Vagina (tissue), 2 donors: Measurements from ENCODE around the gene KIF5A. TPM values are rescaled to one million over a fixed set of nuclear protein-coding genes. Genes with fewer than 3 reads are reported as not detected.
"Not testable (repeated sequence)": the region's sequence is repeated elsewhere in the genome, so short reads cannot be mapped to it uniquely, and the experiment has no call there.

Source experiments
- DNase-seq, 2 donors: peaks; one replicate each; pipeline ENCODE4 v3.0.0-alpha.2; 2017; ENCODE audit errors: extremely low spot score in 2 of 2
- H3K27ac ChIP-seq: fragments of 200-600 bp; sonication (generic); one replicate; pipeline ENCODE4 v1.5.1; 2019
- H3K27me3 ChIP-seq: fragments of 200-600 bp; sonication (generic); one replicate; pipeline ENCODE4 v1.5.1; 2019
- H3K36me3 ChIP-seq, 2 donors: fragments of 200-600 bp; sonication (generic); one replicate each; pipeline ENCODE4 v1.5.1; 2017 to 2019
- H3K4me1 ChIP-seq: fragments of 200-600 bp; sonication (generic); one replicate; pipeline ENCODE4 v1.5.1; 2019
- H3K4me3 ChIP-seq, 2 donors: fragments of 200-600 bp; sonication (generic); 1 replicate in 1 of 2; 2 replicates in 1 of 2; pipeline ENCODE4 v1.5.1; 2016 to 2019
- H3K9me3 ChIP-seq: fragments of 200-600 bp; sonication (generic); one replicate; pipeline ENCODE4 v1.5.1; 2019
- POLR2A ChIP-seq, 2 donors: fragments of 450-650 bp; IDR thresholded peaks; one replicate each; pipeline ENCODE4 v1.6.1; 2017; ENCODE audit warnings: antibody characterized with exemption in 2 of 2, mild to moderate bottlenecking in 2 of 2, moderate library complexity in 2 of 2
- POLR2AphosphoS5 ChIP-seq, 2 donors: sonication (generic); formaldehyde crosslinking; IDR thresholded peaks; one replicate each; pipeline ENCODE4 v1.9.0; 2017; ENCODE audit warnings: antibody characterized with exemption in 2 of 2, mild to moderate bottlenecking in 2 of 2, low read depth in 1 of 2; ENCODE audit not compliant: insufficient read depth in 1 of 2
- intact Hi-C: fragments of 100-400 bp; cut with DNase I; formaldehyde crosslinking; loops from one replicate; pipeline ENCODE4 v1.15.1; 2023
- total RNA-seq: library from RNA; depleted of rRNA; stranded (reverse); fragments of >200 nt; gene quantifications from one replicate; pipeline ENCODE4 v1.2.3, GENCODE V29; 2016
- TF ChIP-seq, protein P1 (sequence below), 3 experiments: fragments of 450-650 bp in 2 of 3; fragments of 200-600 bp in 1 of 3; sonication (generic) in 1 of 3; IDR thresholded peaks; one replicate each; pipeline ENCODE4 v1.5.1; 2017 to 2019; ENCODE audit warnings: antibody characterized with exemption in 3 of 3, mild to moderate bottlenecking in 2 of 3, moderate library complexity in 2 of 3

The KIF5A gene
- total RNA-seq, 1 donor from 2014 or later, result 4.4 TPM

DNA sequence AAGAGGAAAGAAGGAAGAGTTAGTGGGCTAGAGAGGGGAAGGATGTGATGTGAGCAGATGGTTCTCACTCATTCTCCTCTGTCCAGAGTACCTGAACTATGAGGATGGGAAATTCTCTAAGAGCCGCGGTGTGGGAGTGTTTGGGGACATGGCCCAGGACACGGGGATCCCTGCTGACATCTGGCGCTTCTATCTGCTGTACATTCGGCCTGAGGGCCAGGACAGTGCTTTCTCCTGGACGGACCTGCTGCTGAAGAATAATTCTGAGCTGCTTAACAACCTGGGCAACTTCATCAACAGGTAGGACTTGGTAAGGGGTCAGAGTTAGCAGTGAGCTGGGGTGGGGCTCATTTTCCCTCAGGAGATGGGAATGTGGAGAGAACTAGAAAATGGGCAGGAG is 37.2 kb upstream of the KIF5A start:
- peaks cover 10% of the 10 kb centered on the region for H3K4me1 ChIP-seq
- TF ChIP-seq, protein P1, sequence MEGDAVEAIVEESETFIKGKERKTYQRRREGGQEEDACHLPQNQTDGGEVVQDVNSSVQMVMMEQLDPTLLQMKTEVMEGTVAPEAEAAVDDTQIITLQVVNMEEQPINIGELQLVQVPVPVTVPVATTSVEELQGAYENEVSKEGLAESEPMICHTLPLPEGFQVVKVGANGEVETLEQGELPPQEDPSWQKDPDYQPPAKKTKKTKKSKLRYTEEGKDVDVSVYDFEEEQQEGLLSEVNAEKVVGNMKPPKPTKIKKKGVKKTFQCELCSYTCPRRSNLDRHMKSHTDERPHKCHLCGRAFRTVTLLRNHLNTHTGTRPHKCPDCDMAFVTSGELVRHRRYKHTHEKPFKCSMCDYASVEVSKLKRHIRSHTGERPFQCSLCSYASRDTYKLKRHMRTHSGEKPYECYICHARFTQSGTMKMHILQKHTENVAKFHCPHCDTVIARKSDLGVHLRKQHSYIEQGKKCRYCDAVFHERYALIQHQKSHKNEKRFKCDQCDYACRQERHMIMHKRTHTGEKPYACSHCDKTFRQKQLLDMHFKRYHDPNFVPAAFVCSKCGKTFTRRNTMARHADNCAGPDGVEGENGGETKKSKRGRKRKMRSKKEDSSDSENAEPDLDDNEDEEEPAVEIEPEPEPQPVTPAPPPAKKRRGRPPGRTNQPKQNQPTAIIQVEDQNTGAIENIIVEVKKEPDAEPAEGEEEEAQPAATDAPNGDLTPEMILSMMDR (IDR thresholded peaks at IDR 0.05), result no peak
- TF ChIP-seq POLR2A (IDR thresholded peaks at IDR 0.05) (no peak), POLR2AphosphoS5 (IDR thresholded peaks at IDR 0.05; ENCODE audit: insufficient read depth in 1 of 2, low read depth in 1 of 2) (no peak)
- no peaks in the 10 kb centered on the region for H3K9me3 ChIP-seq
- H3K36me3 ChIP-seq, result peaks cover 0 to 76% of the 10 kb centered on the region in 2 donors
- no peak overlapping the region for H3K27ac ChIP-seq
- DNase-seq, result no peak
- intact Hi-C loops, result no loop called here
- H3K4me3 ChIP-seq, result no peak overlapping the region
- H3K27me3 ChIP-seq, result no peaks in the 10 kb centered on the region

DNA sequence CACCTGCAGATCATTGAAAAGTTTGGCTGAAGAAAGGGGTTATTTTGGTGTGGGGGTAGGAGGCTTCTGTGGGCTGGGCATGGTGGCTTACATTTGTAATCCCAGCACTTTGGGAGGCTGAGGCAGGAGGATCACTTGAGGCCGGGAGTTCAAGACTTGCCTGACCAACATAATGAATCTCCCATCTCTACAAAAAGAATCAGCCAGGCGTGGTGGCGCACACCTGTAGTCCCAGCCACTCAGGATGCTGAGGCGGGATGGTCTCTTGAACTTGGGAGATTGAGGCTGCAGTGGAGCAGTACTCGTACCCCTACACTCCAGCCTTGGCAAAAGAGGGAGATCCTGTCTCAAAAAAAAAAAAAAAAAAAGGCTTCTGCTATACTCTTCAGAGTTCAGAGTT is 36.6 kb upstream of the KIF5A start:
- no peak for TF ChIP-seq POLR2AphosphoS5 (IDR thresholded peaks at IDR 0.05; ENCODE audit: insufficient read depth in 1 of 2, low read depth in 1 of 2)
- TF ChIP-seq POLR2A (IDR thresholded peaks at IDR 0.05), result no peak
- TF ChIP-seq, protein P1 (IDR thresholded peaks at IDR 0.05), result no peak
- Histone ChIP-seq H3K36me3 (peaks cover 0 to 76% of the 10 kb centered on the region in 2 donors), H3K9me3 (no peaks in the 10 kb centered on the region), H3K27me3 (no peaks in the 10 kb centered on the region), H3K4me1 (peaks cover 16% of the 10 kb centered on the region), H3K27ac (no peak overlapping the region), H3K4me3 (no peak overlapping the region)
- intact Hi-C loops, result no loop called here
- no peak for DNase-seq

DNA sequence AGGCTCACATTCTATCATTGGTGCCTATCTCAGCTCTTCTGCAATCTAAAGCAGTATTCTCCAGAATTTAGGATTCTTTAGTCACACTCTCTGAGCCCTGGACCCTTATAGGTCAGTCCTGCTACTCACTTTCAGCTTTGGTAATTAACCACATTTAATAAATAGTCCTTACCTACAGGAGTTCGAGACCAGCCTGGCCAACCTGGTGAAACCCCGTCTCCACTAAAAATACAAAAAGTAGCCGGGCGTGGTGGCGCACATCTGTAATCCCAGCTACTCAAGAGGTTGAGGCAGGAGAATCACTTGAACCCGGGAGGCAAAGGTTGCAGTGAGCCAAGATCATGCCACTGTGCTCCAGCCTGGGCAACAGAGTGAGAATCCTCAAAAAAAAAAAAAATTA is 36.2 kb upstream of the KIF5A start:
- peaks cover 0 to 76% of the 10 kb centered on the region in 2 donors for H3K36me3 ChIP-seq

DNA sequence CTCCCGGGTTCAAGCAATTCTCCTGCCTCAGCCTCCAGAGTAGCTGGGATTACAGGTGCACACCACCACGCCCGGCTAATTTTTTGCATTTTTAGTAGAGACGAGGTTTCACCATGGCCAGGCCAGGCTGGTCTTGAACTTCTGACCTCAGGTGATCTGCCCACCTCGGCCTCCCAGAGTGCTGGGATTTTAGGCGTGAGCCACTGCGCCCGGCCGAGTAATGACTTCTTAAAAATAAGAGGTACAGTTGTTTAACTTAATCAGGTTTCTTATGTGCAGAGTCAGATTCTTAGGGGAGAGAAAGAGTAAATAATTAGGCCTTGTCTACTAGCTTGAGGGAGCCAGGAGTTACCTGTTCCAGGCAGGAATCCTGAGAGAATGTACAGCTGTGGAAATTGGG is 35.6 kb upstream of the KIF5A start:
- H3K27ac ChIP-seq, intact Hi-C loops, H3K9me3 ChIP-seq, DNase-seq, H3K4me3 ChIP-seq, H3K27me3 ChIP-seq: not testable (repeated sequence)
- Histone ChIP-seq H3K4me1 (peaks cover 26% of the 10 kb centered on the region), H3K36me3 (peaks cover 0 to 74% of the 10 kb centered on the region in 2 donors)

More for the DNA sequence above, 36.2 kb upstream of the KIF5A start:
- H3K4me3 ChIP-seq, H3K27ac ChIP-seq, H3K9me3 ChIP-seq, intact Hi-C loops, DNase-seq, H3K27me3 ChIP-seq: not testable (repeated sequence)
- peaks cover 20% of the 10 kb centered on the region for H3K4me1 ChIP-seq

DNA sequence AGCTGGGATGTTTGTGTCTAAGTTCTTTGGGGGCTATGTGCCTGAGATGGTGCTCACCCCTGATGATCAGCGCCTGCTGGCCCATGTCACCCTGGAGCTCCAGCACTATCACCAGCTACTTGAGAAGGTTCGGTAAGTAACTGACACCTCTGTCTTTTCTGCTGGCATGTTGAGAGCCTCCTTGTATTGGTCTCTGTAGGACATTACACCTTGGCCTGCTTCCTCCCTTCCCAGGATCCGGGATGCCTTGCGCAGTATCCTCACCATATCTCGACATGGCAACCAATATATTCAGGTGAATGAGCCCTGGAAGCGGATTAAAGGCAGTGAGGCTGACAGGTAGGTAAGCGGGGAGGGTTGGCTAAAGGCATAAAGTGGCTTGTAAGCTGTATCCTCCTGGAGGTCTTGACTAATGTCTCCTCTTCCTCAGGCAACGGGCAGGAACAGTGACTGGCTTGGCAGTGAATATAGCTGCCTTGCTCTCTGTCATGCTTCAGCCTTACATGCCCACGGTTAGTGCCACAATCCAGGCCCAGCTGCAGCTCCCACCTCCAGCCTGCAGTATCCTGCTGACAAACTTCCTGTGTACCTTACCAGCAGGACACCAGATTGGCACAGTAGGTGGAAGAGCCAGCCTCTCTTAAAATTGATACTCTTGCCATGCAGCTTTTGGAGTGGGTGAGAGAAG is 35.0 kb upstream of the KIF5A start:
- TF ChIP-seq, protein P1 (IDR thresholded peaks at IDR 0.05), result no peak
- TF ChIP-seq POLR2A (IDR thresholded peaks at IDR 0.05) (no peak), POLR2AphosphoS5 (IDR thresholded peaks at IDR 0.05; ENCODE audit: insufficient read depth in 1 of 2, low read depth in 1 of 2) (no peak)
- Histone ChIP-seq H3K36me3 (peaks cover 0 to 67% of the 10 kb centered on the region in 2 donors), H3K4me3 (no peak overlapping the region), H3K4me1 (peaks cover 30% of the 10 kb centered on the region), H3K9me3 (no peaks in the 10 kb centered on the region), H3K27me3 (no peaks in the 10 kb centered on the region), H3K27ac (no peak overlapping the region)
- intact Hi-C loops, result no loop called here
- no peak for DNase-seq

DNA sequence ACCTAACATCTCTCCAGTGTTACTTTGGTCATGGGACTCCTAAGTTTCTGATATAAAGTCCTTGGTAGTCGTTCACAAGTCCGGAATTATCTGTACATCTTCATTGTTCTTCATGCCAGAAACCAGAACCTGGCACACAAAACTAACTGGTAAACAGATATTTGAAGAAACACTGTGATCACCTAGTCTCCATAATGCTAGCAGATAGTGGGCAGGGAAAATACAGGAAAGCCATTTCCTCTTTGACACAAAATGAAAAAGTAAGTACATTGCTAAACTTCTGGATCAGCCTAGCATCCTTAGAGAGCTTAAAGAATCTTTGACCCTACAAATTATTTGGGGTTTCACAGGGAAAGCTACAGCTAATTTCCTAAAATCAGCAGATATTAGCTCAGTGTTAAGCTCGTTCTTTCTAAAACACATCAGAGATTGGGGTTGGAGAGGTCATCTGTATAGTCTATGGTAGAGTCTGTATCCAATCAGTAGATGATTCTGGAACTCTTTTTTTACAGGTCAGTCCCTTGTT is 34.4 kb upstream of the KIF5A start:
- no peak overlapping the region for H3K27ac ChIP-seq

More for the DNA sequence above, 34.4 kb upstream of the KIF5A start:
- H3K36me3 ChIP-seq, result peaks cover 0 to 61% of the 10 kb centered on the region in 2 donors
- H3K27me3 ChIP-seq, result no peaks in the 10 kb centered on the region
- TF ChIP-seq, protein P1 (IDR thresholded peaks at IDR 0.05), result no peak
- TF ChIP-seq POLR2AphosphoS5 (IDR thresholded peaks at IDR 0.05; ENCODE audit: insufficient read depth in 1 of 2, low read depth in 1 of 2) (no peak), POLR2A (IDR thresholded peaks at IDR 0.05) (no peak)
- H3K4me3 ChIP-seq, result no peak overlapping the region
- DNase-seq, result no peak
- intact Hi-C loops, result no loop called here
- no peaks in the 10 kb centered on the region for H3K9me3 ChIP-seq
- H3K4me1 ChIP-seq, result peaks cover 30% of the 10 kb centered on the region
